Measurements from ENCODE around the gene LRRC72.

GRCh38 chr7:16626388-16626787 is 99.8 kb downstream of the LRRC72 start:
- TF ChIP-seq CTCF (IDR thresholded peaks at IDR 0.05): no peak
- TF ChIP-seq POLR2AphosphoS5 (IDR thresholded peaks at IDR 0.05): no peak
- TF ChIP-seq POLR2A (IDR thresholded peaks at IDR 0.05): no peak

Data from suprapubic skin (tissue), 4 donors.